GM19193 (cell line): ENCODE data around the gene RMDN3.
A peak's percentile ranks its signal among the peaks of the same experiment; 100 is the strongest.

Experiments
- POLR2A ChIP-seq: IDR thresholded peaks from 4 replicates; pipeline ENCODE4 v1.6.1; 2011; ENCODE audit not compliant: insufficient read depth, insufficient read length; ENCODE audit errors: extremely low read depth

RMDN3 gene

GRCh38 chr15:40766906-40767837 lies 12.1 kb upstream of the RMDN3 start:
- no peak for TF ChIP-seq POLR2A

- no peak for TF ChIP-seq POLR2A
These were observed 11.3 kb upstream of the RMDN3 start for GRCh38 chr15:40766194-40766815.

DNA sequence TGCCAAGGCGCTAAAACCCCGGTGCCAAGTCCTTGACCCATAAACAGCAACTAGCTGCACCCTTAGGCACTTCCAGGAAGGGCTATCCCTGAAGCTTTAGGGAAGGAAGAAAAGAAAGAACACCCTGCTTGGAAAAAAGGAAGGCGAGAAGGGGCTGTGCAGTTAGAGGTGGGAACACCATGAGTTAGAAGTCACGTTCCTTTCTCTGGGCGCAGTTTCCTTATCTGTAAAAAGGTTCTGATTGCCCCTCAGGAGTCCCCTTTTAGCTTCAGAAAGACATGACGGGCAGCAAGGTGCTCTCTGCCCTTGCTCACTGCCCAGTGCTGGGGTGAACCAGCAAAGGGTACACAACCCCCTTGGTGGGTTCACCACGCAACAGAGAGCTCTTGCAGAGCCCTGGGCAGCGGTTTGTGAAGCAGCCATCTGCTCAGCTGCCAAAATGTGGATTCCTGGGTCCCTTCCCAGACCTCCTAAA lies 9.6 kb upstream of the RMDN3 start:
- TF ChIP-seq POLR2A: no peak

DNA sequence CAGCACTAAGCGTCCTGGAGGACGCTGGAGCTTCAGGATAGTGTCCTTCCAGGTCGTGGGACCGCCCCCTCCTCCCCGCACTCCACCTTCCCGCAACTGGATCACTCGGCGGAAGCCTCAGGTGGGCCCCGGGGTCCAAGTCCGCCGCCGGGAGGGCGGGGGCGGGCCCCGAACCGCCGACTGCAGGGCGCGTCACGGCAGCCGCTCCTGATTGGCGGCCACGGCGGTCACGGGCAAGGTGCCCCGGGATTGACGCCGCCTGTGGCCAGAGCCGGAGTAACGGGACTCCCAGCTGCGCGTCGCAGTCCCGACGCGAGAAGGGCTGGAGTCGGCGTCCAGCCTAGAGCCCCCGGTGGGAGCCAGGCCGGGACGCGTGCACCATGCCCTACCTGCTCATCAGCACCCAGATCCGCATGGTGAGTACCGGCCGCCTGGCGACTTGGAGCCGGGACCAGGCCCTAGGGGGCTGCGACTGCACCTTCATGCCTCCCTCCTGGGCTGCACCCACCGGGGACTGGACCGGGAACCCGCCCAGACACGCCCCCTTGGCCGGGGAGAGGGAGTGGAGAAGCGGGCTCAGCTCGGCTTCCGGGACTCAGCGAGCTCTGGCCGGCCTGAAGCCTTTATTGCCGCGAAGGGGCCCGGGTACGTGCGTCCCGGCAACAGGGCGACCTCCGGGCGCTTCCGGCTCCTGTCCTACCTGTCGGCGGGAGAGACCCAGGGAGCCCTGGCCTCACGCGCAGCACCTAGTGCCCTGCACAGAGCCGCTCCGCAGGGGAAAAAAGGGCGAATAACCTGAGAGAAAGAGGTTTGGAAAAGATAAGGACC lies 9.0 kb upstream of the RMDN3 start, which contains the start of gene GCHFR:
GCHFR (plus strand) TSS at position 268 of the 828 bp plus-strand sequence; CDS start at position 381, 113 bp downstream.
- TF ChIP-seq POLR2A: peak; percentile 37

DNA sequence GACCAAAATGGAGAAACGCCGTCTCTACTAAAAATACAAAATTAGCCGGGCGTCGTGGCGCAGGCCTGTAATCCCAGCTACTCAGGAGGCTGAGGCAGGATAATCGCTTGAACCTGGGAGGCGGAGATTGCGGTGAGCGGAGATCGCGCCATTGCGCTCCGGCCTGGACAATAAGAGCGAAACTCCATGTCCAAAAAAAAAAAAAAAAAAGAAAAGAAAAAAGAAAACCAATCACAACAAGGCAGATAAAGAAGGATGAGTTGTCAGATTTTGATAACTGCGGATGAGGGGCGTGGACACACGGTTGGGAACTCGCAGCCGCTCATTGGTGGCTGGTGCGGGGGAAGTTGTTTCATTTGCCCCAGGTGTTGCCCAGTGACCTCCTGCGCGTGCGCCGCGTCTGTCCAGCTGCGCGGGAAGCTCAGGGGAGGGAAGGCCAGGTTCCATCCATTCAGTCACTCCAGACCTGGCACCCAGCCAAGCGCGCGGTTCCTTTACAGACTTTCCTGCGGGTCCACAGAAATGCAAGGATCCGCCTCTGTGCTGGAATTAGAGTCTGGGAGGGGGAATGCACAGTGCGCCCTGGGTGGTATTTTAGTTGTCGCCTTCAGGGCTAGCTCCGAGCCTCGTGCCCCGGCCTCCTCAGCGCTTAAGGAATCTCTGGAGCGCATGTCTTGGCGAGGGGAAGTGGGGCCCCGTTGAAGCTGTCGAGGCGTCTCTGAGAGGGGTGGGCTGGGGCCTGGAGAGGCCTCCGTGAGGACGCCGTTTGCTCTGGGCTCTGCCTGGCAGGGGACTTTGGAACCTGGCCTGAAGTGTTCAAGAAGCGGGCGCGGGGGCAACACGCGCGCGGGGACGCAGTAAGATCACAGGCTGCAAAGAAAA lies 8.1 kb upstream of the RMDN3 start:
- TF ChIP-seq POLR2A: no peak

- no peak for TF ChIP-seq POLR2A
These were observed 4.9 kb upstream of the RMDN3 start for GRCh38 chr15:40759961-40760360.

DNA sequence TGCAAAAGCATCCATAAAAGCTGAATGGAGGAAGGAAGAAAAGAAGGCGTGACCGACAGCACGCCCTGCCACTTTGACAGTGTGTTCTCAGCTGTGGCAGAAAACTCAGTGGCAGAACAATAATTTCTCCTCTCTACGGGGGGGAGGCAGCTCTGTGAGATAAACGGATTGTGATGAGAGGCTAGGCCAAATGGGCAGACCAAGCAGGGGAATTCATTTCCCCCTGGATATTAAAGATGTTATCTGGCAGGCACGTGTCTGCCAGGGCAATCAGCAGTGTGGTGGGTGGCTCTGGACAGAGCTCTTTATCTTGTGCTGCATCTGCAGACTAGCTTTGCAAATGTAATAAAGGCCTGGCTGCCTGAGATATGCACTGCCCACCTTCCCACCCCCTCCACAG lies 1.9 kb upstream of the RMDN3 start:
- TF ChIP-seq POLR2A: no peak

DNA sequence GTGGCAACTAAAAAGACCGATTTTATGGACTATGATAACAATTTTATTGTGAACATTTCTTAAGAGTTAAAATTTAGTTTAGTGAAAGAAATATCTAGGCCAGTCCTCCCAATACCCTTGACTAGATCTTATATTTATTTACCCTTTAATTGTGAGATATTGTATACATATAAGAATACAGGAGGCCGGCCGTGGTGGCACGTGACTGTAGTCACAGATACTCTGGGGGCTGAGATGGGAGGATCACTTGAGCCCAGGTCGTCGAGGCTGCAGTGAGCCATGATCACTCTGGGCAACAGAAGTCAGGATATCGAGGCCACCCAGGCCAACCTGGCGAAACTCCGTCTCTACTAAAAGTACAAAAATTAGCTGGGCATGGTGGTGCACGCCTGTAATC lies 756 bp upstream of the RMDN3 start:
- TF ChIP-seq POLR2A: no peak

GRCh38 chr15:40754574-40754882 lies 526 bp downstream of the RMDN3 start:
- TF ChIP-seq POLR2A: no peak

- TF ChIP-seq POLR2A: no peak
These were observed 3.3 kb downstream of the RMDN3 start for GRCh38 chr15:40751745-40752144.

GRCh38 chr15:40750885-40751284 lies 4.2 kb downstream of the RMDN3 start:
- no peak for TF ChIP-seq POLR2A

GRCh38 chr15:40749151-40749630 lies 5.9 kb downstream of the RMDN3 start:
- TF ChIP-seq POLR2A: no peak

GRCh38 chr15:40747685-40748631 lies 7.1 kb downstream of the RMDN3 start:
- no peak for TF ChIP-seq POLR2A
